Islet of Langerhans (tissue), 1 donor: Measurements from ENCODE around the gene MFAP3.

ENCODE experiments used
- FAIRE-seq: peaks from one replicate; lab custom pipeline; 2011; peaks lifted over from hg19 to GRCh38; lab: Jason Lieb, UNC

MFAP3 gene

GRCh38 chr5:154092356-154093141 lies 53.8 kb downstream of the MFAP3 start:
- no peak for FAIRE-seq

- FAIRE-seq = no peak
Observed at GRCh38 chr5:154093142-154093532, 54.4 kb downstream of the MFAP3 start.

GRCh38 chr5:154095904-154096303 lies 57.1 kb downstream of the MFAP3 start:
- no peak for FAIRE-seq

- no peak for FAIRE-seq
Observed at GRCh38 chr5:154097031-154097430, 58.3 kb downstream of the MFAP3 start.

GRCh38 chr5:154098465-154098864 lies 59.7 kb downstream of the MFAP3 start:
- FAIRE-seq = no peak

GRCh38 chr5:154101184-154101583 lies 62.4 kb downstream of the MFAP3 start:
- no peak for FAIRE-seq

- no peak for FAIRE-seq
Observed at GRCh38 chr5:154103233-154103632, 64.5 kb downstream of the MFAP3 start.
